HG02759 (cell line): ENCODE results near the gene SIK3.
"Not testable (repeated sequence)": the region's sequence is repeated elsewhere in the genome, so short reads cannot be mapped to it uniquely, and the experiment has no call there.

ENCODE experiments used
- ATAC-seq: cut with Tn5 transposase; IDR thresholded peaks from one replicate; pipeline ENCODE4 v1.9.1; 2021; ENCODE audit warnings: mild to moderate bottlenecking, moderate library complexity; ENCODE audit not compliant: unreplicated experiment

Gene SIK3

GRCh38 chr11:116844722-116845121 is 253.5 kb downstream of the SIK3 start:
- ATAC-seq = no peak

DNA sequence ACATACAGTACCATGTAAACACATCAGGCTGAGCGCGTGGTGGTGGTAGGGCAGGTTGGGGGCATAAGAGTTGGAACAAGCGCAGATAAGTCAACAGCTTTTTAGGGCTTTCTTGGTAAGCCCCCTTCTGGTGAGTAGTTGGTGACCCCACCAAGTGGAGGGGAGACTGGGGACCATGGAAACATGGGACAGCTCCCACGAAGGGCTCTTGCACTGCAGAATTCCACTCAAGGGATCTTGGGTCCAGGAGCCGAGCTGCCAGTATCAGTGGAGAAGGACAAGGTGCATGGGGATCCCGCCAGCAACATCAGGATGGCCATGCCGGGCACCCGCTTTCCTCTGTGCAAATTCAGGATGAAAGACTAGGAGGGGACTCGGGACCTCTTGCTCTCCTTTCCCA is 254.6 kb downstream of the SIK3 start:
- ATAC-seq = no peak

GRCh38 chr11:116842909-116843308 is 255.3 kb downstream of the SIK3 start:
- ATAC-seq = no peak

GRCh38 chr11:116842117-116842516 is 256.1 kb downstream of the SIK3 start:
- ATAC-seq = no peak

GRCh38 chr11:116840746-116841296 is 257.4 kb downstream of the SIK3 start:
- no peak for ATAC-seq

DNA sequence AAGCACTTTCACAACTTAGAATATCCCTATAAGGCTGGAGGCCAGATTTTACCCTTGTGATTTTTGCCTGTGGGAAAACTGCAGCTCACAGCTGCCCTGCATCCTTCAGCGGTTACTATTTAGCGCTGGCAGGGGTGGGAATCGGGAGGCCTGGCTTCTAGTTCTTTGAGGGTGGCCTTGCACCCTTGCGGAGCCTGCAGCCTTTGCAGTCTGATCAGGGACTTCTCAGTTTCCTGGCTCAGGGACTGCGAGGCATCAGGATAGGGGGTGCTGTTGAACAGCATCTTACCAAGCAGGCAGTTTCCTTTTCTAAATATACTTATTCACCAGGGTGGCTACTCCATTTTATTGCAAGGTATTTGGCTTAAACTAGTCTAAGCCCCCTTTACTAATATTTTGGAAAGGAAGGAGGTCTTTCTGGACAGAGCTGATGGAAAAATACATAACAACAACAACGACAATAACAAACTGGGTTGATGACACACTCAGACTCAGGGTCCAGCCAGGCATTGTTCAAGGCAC is 257.9 kb downstream of the SIK3 start:
- no peak for ATAC-seq

GRCh38 chr11:116838321-116839084 is 259.7 kb downstream of the SIK3 start:
- no peak for ATAC-seq

DNA sequence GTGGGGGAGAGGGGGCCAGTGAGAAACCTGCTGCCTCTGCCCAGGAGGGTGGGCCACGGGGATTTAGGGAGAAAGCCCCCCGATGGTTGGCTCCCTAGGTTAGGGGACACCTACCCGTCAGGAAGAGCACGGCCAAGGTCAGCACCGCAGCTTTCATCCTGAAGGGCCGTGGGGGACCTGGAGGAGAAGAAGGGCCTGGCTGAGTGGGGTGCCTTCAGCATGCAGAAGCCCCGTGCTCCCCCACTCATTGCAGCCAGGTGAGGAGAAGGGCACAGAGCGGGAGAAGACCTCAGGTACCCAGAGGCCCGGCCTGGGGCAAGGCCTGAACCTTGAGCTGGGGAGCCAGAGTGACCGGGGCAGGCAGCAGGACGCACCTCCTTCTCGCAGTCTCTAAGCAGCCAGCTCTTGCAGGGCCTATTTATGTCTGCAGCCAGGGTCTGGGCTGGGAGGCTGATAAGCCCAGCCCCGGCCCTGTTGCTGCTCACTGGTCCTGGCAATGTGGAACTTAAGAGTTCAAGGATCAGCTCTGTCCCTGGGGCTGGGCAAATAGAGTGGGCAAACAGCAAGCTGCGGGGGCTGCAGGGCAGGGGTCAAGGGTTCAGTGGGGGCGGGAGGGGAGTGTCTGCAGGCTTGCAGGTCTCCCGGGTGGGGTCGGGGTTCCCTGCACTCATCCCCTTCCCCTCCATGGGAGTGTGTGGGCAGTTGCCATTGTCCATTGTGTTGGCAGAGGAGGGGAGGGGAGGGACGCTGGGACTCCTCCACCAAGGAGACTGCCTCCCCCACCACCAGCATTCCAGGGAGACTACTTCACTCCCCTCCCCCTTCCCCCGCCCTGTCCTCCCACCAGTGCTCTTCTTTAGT is 260.8 kb downstream of the SIK3 start, which contains the start of gene APOA1:
TSS of gene APOA1 (minus strand) at position 392 of the 861 bp plus-strand sequence. CDS start at position 157, 235 bp downstream.
- no peak for ATAC-seq

DNA sequence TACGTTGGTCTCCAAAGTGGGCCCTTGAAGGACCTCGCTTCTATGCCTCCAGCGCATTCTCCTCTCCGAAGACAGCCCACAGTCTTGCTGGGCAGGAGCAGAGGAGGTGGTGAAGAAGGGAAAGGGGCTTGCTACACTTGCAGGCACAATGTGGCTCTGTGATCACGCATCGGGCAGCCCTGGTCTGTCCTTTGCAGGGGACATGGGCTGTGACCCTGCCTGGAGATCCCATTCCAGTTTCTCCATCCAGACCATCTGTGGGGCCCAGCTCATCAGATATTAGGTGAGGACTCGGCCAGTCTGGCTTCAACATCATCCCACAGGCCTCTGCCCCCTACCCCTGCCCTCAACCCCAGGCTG is 261.6 kb downstream of the SIK3 start:
- ATAC-seq = no peak

GRCh38 chr11:116835791-116836631 is 262.2 kb downstream of the SIK3 start:
- peak; percentile 85 for ATAC-seq

GRCh38 chr11:116835042-116835772 is 263.0 kb downstream of the SIK3 start:
- peak; percentile 19 for ATAC-seq

DNA sequence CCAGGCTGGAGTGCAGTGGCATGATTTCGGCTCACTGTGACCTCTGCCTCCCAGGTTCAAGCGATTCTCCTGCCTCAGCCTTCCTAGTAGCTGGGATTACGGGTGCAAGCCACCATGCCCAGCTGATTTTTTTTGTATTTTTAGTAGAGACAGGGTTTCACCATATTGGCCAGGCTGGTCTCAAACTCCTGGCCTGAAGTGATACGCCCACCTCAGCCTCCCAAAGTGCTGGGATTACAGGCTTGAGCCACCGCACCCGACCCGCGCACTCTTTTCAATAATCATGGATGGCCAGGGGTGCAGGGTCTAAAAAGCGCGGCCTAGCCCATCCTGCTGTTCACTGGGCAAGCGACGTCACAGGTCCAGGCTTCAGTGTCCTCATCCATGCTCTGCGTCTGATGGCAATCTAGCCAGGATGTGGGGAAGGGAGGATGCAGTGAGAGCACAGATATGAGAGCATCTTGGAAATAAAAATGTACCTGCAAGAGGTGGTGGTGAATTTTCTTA is 263.6 kb downstream of the SIK3 start:
- ATAC-seq = not testable (repeated sequence)

DNA sequence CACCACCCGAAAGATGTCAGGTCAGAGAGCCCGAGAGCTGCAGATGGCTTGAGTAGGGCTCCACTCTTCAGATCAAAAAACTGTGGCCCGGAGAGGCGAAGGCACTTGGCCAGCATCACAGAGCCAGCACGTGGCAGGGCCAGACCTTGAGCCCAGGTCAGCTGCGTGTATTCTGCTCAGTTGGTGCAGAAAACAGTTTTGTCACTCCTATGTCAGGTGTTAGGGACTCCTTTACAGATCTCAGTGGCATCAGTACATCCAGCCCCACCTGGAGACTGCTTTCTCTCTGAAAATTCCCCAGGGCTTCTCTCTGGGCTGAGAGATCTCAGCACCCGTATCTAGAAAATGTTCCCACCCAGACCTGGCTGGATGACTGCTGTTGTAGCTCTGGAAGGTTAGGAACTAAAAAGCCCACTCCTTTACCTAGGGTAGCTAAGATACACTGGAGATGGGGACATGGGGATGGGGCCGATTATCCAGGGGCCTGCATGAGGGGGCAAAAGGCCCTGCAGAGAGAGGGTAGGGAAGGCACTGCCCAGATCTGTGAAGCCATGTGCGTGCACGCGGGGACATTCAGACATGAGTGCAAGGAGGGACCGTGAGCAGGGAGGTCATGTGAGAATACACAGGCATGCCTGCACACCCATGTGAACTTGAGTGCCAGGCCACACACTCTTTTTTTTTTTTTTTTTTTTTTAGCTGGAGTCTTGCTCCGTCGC is 264.3 kb downstream of the SIK3 start:
- no peak for ATAC-seq

- ATAC-seq = no peak
Observed at GRCh38 chr11:116833491-116833815, 264.8 kb downstream of the SIK3 start.

GRCh38 chr11:116832350-116833290 is 265.6 kb downstream of the SIK3 start:
- ATAC-seq = no peak

GRCh38 chr11:116831790-116832349 is 266.4 kb downstream of the SIK3 start:
- ATAC-seq = no peak

DNA sequence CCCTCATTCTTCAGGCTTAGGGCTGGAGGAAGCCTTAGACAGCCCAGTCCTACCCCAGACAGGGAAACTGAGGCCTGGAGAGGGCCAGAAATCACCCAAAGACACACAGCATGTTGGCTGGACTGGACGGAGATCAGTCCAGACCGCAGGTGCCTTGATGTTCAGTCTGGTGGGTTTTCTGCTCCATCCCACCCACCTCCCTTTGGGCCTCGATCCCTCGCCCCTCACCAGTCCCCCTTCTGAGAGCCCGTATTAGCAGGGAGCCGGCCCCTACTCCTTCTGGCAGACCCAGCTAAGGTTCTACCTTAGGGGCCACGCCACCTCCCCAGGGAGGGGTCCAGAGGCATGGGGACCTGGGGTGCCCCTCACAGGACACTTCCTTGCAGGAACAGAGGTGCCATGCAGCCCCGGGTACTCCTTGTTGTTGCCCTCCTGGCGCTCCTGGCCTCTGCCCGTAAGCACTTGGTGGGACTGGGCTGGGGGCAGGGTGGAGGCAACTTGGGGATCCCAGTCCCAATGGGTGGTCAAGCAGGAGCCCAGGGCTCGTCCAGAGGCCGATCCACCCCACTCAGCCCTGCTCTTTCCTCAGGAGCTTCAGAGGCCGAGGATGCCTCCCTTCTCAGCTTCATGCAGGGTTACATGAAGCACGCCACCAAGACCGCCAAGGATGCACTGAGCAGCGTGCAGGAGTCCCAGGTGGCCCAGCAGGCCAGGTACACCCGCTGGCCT is 267.9 kb downstream of the SIK3 start:
- ATAC-seq = no peak
